ENCODE data around the gene TDRD10.
"Not testable (repeated sequence)": the region's sequence is repeated elsewhere in the genome, so short reads cannot be mapped to it uniquely, and the experiment has no call there.

Gene TDRD10

GRCh38 chr1:154517661-154518060 is 15.6 kb downstream of the TDRD10 start:
- no peak for DNase-seq

DNA sequence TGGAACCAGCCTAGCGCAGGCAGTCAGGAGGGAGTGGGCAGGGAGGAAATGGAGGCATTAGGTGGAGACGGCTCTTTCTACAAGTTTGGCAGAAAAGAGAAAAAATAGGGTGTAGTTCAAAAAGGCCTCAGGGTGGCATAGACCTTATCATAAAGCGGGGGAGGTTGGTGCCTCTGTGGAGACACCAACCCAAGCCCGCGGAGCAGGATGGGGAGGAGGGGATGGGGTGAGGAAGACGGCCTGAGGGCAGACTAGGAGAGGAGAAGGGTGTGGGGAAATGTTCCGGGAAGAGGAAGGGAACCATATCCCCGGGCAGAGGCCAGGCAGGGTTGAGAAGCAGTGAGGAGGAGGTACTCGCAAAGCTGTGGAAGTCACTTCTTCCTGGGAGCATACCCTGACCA is 17.6 kb downstream of the TDRD10 start:
- DNase-seq, result no peak

DNA sequence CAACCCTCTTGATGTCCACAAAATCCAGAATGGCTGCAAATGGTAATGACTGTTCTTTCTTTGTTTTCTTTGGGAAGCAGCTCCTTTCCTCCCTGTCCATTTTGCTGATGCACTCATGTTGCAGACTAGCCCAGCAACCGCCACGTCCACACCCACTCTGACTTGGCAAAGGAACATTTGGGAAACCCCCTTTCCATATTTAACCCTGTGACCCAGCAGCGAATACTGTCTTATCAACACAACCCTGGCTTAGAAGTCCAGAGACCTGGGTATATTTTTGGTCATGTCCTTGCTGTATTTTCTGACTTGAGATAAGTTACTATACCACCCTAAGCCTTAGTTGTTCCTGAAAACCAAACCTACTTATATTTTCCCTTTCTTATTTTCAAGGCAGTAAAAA is 18.3 kb downstream of the TDRD10 start:
- no peak for DNase-seq

DNA sequence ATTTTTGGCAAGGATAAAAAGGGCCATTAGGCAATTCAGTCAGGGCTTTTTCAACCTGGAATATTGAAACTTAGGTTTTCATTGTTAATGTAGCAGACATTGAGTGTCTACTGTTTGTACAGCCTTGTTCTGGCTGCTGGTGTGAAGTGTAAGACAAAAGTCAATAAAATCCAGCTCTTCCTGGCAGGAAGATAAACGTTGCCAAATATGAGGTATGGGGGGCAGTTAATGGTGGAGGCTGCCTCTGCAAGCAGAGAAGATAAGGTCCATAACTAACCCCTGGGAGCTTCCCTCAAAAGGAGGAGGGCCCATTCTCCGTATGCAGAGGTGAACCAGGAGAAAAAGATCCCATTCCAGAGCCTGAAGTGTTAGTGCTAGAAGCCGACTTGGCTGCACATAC is 19.7 kb downstream of the TDRD10 start:
- no peak for DNase-seq

- no peak for DNase-seq
Measured at GRCh38 chr1:154524881-154525280, 22.9 kb downstream of the TDRD10 start.

- DNase-seq, result no peak
Measured at GRCh38 chr1:154527192-154527591, 25.2 kb downstream of the TDRD10 start.

GRCh38 chr1:154529308-154529707 is 27.3 kb downstream of the TDRD10 start:
- no peak for DNase-seq

DNA sequence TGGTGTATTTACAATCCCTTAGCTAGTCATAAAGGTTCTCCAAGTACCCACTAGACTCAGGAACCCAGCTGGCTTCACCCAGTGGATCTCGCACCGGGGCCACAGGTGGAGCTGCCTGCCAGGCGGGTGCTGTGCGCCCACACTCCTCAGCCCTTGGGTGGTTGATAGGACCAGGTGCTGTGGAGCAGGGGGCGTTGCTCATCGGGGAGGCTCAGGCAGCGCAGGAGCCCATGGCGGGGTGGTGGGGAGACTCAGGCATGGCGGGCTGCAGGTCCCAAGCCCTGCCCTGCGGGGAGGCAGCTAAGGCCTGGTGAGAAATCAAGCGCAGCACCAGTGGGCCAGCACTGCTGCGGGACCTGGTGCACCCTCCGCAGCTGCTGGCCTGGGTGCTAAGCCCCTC is 29.9 kb downstream of the TDRD10 start:
- not testable (repeated sequence) for DNase-seq

DNA sequence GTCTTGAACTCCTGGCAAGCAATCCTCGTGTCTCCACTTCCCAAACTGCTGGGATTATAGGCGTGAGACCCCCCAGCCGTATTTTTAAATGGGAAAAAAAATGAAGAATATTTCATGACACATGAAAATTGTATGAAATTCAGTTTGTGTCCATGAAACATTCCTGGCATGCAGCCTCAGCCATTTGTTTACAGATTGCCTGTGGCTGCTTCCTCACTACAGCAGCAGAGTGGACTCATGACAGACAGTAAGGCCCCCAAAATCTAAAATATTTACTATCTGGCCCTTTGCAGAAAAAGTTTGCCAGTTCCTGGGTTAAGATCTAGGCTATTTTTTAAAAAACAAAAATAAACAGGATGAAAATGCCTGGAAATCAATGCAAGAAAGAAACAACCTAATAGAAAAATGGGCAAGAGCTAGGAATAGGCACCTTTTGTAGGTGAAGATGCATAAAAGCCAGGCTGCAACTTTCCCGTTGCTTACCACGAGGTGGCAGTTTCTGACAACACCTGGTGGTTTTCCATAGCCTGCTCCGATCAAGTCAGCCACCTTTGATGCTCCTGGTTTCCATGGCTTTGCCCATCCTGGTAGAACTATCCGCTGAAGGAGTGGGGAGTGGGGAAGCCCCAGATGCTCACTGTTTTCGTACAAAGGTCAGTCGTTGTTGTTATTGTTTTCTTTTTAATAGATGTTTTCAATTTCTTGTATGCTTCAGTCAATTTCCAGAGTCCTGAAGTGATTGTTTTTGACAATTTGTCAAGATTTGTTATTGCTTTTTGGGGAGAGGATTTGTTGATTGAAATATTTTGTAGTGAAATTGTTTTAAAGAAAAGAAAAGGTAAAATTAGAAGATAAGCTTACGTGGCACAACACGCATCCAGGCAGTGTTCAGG is 32.2 kb downstream of the TDRD10 start:
- DNase-seq, result no peak

GRCh38 chr1:154536570-154536969 is 34.6 kb downstream of the TDRD10 start:
- DNase-seq, result no peak

GRCh38 chr1:154539486-154540483 is 37.8 kb downstream of the TDRD10 start:
- DNase-seq, result no peak

DNA sequence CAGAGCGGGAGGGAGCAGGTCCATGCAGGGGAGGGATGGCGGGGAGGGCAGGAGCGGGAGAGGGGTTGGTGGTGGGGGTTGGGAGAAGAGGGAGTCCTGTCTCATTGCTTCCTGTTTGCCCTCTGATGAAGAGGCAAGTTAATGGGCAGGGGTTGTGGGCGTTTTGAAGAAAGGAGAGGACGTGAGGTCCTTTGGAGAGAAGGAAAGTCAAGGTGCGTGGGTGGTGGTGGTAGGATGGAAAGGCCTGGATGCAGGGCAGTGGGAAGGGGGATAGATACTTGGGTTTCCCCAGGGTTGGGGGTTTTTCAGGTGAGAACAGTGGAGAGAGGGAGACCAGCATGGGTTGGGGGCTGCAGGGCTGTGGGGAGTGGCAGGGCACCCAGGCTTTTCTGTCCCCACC is 39.2 kb downstream of the TDRD10 start:
- no peak for DNase-seq

DNA sequence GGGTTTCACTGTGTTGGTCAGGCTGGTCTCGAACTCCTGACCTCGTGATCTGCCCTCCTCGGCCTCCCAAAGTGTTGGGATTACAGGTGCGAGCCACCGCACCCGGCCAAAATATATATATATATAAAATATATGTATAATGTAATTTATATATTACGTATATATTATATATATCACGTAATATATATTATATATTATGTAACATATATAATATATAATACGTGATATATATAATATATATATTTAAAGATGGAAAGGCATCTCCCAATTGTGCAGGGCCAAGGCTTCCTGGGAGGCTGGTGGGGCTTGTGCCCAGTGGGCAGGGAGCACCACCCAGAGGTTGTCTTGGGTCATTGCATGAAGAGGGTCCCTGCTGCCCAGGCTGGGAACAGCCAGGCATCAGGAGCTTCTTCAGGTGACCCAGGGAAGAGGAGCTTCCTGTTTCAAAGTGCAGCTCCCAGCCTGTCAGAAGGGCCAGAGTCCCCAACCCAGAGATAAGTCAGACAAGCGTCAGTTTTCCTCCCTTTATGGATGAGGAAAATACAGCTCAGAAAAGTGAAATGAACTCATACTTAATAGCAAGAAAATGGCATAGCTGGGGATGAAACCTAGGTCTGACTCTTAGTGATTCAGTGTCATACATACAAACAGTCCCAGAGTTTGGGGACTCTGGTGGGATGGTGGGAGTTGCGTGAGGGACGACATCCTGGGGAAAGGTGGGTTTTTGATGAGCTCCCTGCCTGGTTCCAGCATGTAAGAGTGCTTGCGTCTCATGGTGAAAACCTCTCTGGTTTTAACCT is 44.4 kb downstream of the TDRD10 start:
- peak; percentile 59 for DNase-seq

GRCh38 chr1:154547105-154547732 is 45.2 kb downstream of the TDRD10 start:
- DNase-seq, result no peak

- DNase-seq, result no peak
Measured at GRCh38 chr1:154548028-154548427, 46.0 kb downstream of the TDRD10 start.

- no peak for DNase-seq
Measured at GRCh38 chr1:154549202-154549770, 47.3 kb downstream of the TDRD10 start.

GRCh38 chr1:154550070-154550469 is 48.1 kb downstream of the TDRD10 start:
- no peak for DNase-seq

DNA sequence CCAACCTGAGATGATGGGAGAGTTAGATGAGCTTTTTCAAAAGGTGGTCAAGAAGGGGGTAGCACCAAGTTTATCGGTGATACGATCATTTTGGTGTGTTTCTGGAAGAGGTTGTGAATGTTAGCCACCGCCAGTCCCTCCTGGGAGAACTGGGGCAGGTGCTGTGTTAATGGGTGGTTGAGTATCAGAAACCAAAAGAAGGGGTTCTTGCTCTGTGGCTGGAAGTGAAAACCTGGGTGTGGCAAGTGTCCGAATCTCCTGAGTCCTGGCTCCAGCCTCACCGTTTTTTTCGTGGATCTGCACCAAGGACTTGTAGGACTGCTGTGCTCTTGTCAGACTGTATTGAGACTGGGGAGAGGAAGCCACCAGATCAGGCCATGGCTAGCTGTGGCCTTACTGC is 48.6 kb downstream of the TDRD10 start:
- DNase-seq, result no peak

GRCh38 chr1:154551474-154551873 is 49.5 kb downstream of the TDRD10 start:
- no peak for DNase-seq

- DNase-seq, result no peak
Measured at GRCh38 chr1:154552036-154552435, 50.0 kb downstream of the TDRD10 start.

All from fibroblast of skin of back (primary cell).